Cortex of kidney (tissue), 1 donor: ENCODE measurements around the gene PDE6A.
"Not testable (repeated sequence)": the region's sequence is repeated elsewhere in the genome, so short reads cannot be mapped to it uniquely, and the experiment has no call there.

Experiments
- DNase-seq: peaks from one replicate; lab custom pipeline; 2025; lab: John Stamatoyannopoulos, UW

The PDE6A gene

GRCh38 chr5:149894237-149894636 is 50.4 kb downstream of the PDE6A start:
- DNase-seq = no peak

- DNase-seq = no peak
Observed at GRCh38 chr5:149893403-149893931, 51.1 kb downstream of the PDE6A start.

GRCh38 chr5:149892594-149892993 is 52.0 kb downstream of the PDE6A start:
- DNase-seq = no peak

GRCh38 chr5:149888280-149888679 is 56.3 kb downstream of the PDE6A start:
- DNase-seq = no peak

GRCh38 chr5:149887622-149888183 is 56.9 kb downstream of the PDE6A start:
- DNase-seq = no peak

GRCh38 chr5:149886692-149887470 is 57.7 kb downstream of the PDE6A start:
- DNase-seq = no peak

- DNase-seq = no peak
Observed at GRCh38 chr5:149886060-149886459, 58.5 kb downstream of the PDE6A start.

GRCh38 chr5:149885513-149885912 is 59.1 kb downstream of the PDE6A start:
- DNase-seq = no peak

GRCh38 chr5:149883550-149883949 is 61.0 kb downstream of the PDE6A start:
- DNase-seq = no peak

GRCh38 chr5:149882633-149883032 is 62.0 kb downstream of the PDE6A start:
- not testable (repeated sequence) for DNase-seq

- no peak for DNase-seq
Observed at GRCh38 chr5:149881874-149882273, 62.7 kb downstream of the PDE6A start.

GRCh38 chr5:149881069-149881622 is 63.4 kb downstream of the PDE6A start:
- no peak for DNase-seq

- not testable (repeated sequence) for DNase-seq
Observed at GRCh38 chr5:149879593-149879992, 65.0 kb downstream of the PDE6A start.

- no peak for DNase-seq
Observed at GRCh38 chr5:149878371-149878770, 66.2 kb downstream of the PDE6A start.

- no peak for DNase-seq
Observed at GRCh38 chr5:149873896-149874295, 70.7 kb downstream of the PDE6A start.

- DNase-seq = no peak
Observed at GRCh38 chr5:149872351-149873040, 72.1 kb downstream of the PDE6A start.

GRCh38 chr5:149871471-149871870 is 73.1 kb downstream of the PDE6A start:
- no peak for DNase-seq

GRCh38 chr5:149870697-149871096 is 73.9 kb downstream of the PDE6A start:
- no peak for DNase-seq

- no peak for DNase-seq
Observed at GRCh38 chr5:149870232-149870631, 74.4 kb downstream of the PDE6A start.

- DNase-seq = no peak
Observed at GRCh38 chr5:149869411-149869821, 75.2 kb downstream of the PDE6A start.

GRCh38 chr5:149865746-149866145 is 78.8 kb downstream of the PDE6A start:
- DNase-seq = no peak

GRCh38 chr5:149863830-149864229 is 80.8 kb downstream of the PDE6A start:
- DNase-seq = no peak

GRCh38 chr5:149863176-149863575 is 81.4 kb downstream of the PDE6A start:
- DNase-seq = no peak
